Natural killer cell (primary cell): Measurements from ENCODE around the gene NUP54. TPM values are rescaled to one million over a fixed set of nuclear protein-coding genes. Genes with fewer than 3 reads are reported as not detected.

ENCODE experiments used
- ATAC-seq, 3 donors: fragments of 150-1000 bp in 2 of 3; fragments of 200-7000 bp in 1 of 3; cut with Tn5 transposase; 1 replicate in 1 of 3; 2 replicates in 2 of 3; pipeline ENCODE4 v1.10.0; 2021; ENCODE audit warnings: mild to moderate bottlenecking in 2 of 3, moderate library complexity in 2 of 3
- DNase-seq, 2 donors: peaks; one replicate each; pipeline versions ENCODE4 v3.0.0 to v3.0.0-alpha.2; 2013 to 2021; ENCODE audit warnings: mixed read lengths in 1 of 2
- H3K27ac ChIP-seq: one replicate; pipeline ENCODE4 v1.5.1; 2013; ENCODE audit warnings: mild to moderate bottlenecking, low read length
- H3K27me3 ChIP-seq: one replicate; pipeline ENCODE4 v1.6.1; 2013; ENCODE audit warnings: low read length; ENCODE audit not compliant: control insufficient read depth, insufficient read depth
- H3K36me3 ChIP-seq: one replicate; pipeline ENCODE4 v1.6.1; 2013; ENCODE audit warnings: low read length; ENCODE audit not compliant: control insufficient read depth, insufficient read depth
- H3K4me1 ChIP-seq: one replicate; pipeline ENCODE4 v1.6.1; 2013; ENCODE audit warnings: low read length; ENCODE audit not compliant: control insufficient read depth, insufficient read depth
- H3K4me3 ChIP-seq: one replicate; pipeline ENCODE4 v1.5.1; 2013; ENCODE audit warnings: low read length
- H3K9me3 ChIP-seq: one replicate; pipeline ENCODE4 v1.6.1; 2013; ENCODE audit warnings: low read length; ENCODE audit not compliant: control insufficient read depth, insufficient read depth
- H3K27ac Mint-ChIP-seq, 2 donors: one replicate each; pipeline ENCODE4 v1.8.0; 2022; ENCODE audit warnings: mild to moderate bottlenecking in 2 of 2, mixed read lengths in 2 of 2, moderate library complexity in 1 of 2
- H3K27me3 Mint-ChIP-seq, 2 donors: one replicate each; pipeline ENCODE4 v1.8.0; 2022; ENCODE audit warnings: low read depth in 2 of 2, mixed read lengths in 2 of 2
- H3K36me3 Mint-ChIP-seq: one replicate; pipeline ENCODE4 v1.8.0; 2022; ENCODE audit warnings: mixed read lengths
- H3K4me1 Mint-ChIP-seq, 2 donors: one replicate each; pipeline ENCODE4 v1.8.0; 2022; ENCODE audit warnings: mixed read lengths in 2 of 2
- H3K4me3 Mint-ChIP-seq: one replicate; pipeline ENCODE4 v1.8.0; 2022; ENCODE audit warnings: mild to moderate bottlenecking, moderate library complexity, mixed read lengths
- H3K9me3 Mint-ChIP-seq, 2 donors: one replicate each; pipeline ENCODE4 v1.8.0; 2022; ENCODE audit warnings: mixed read lengths in 2 of 2
- CTCF ChIP-seq: fragments of 200-600 bp; IDR thresholded peaks from one replicate; pipeline ENCODE4 v1.8.0; 2022; ENCODE audit warnings: antibody characterized with exemption
- WGBS: methylation state at CpG from one replicate; pipeline ENCODE4 v1.1.7; 2013; ENCODE audit warnings: missing lambda C conversion rate; ENCODE audit not compliant: insufficient coverage; 5-methylcytosine and 5-hydroxymethylcytosine counted together
- intact Hi-C: fragments of 100-400 bp; cut with micrococcal nuclease; formaldehyde crosslinking; loops from one replicate; pipeline ENCODE4 v1.14.2; 2022
- total RNA-seq, 4 donors: library from RNA; stranded (reverse); fragments of 120-200 nt in 1 of 4; gene quantifications; one replicate each; pipeline versions ENCODE4 v1.2.3 to v1.2.4, GENCODE V29; 2013 to 2022

The NUP54 gene
- total RNA-seq, 3 donors from 2014 or later (not counting 1 experiment from before 2014, with no cell fraction given), result 102 to 114 (median 108) TPM

GRCh38 chr4:76083386-76083988 lies 64.7 kb downstream of the NUP54 start:
- Mint-ChIP-seq H3K27ac (no peak overlapping the region), H3K4me3 (no peak overlapping the region), H3K4me1 (no peaks in the 10 kb centered on the region), H3K27me3 (peaks cover 9 to 15% of the 10 kb centered on the region in 2 donors), H3K36me3 (no peaks in the 10 kb centered on the region), H3K9me3 (no peaks in the 10 kb centered on the region)
- WGBS, result 94% methylated on average over 2 of the region's 3 CpGs
- H3K27me3 ChIP-seq, result no peaks in the 10 kb centered on the region
- H3K36me3 ChIP-seq, result no peaks in the 10 kb centered on the region
- H3K9me3 ChIP-seq, result no peaks in the 10 kb centered on the region
- H3K4me1 ChIP-seq, result no peaks in the 10 kb centered on the region
- DNase-seq (no peak), ATAC-seq (no peak)
- no peak for TF ChIP-seq CTCF
- no peak overlapping the region for H3K27ac ChIP-seq
- intact Hi-C loops, result no loop called here
- no peak overlapping the region for H3K4me3 ChIP-seq

- H3K27ac Mint-ChIP-seq, result no peak overlapping the region
- intact Hi-C loops, result no loop called here
- no peaks in the 10 kb centered on the region for H3K9me3 Mint-ChIP-seq
- H3K9me3 ChIP-seq, result no peaks in the 10 kb centered on the region
- no peak overlapping the region for H3K4me3 ChIP-seq
- no peak for DNase-seq
- no peaks in the 10 kb centered on the region for H3K4me1 ChIP-seq
- no peaks in the 10 kb centered on the region for H3K36me3 Mint-ChIP-seq
- ATAC-seq, result no peak
- no peaks in the 10 kb centered on the region for H3K4me1 Mint-ChIP-seq
- H3K27ac ChIP-seq, result no peak overlapping the region
- no peaks in the 10 kb centered on the region for H3K27me3 ChIP-seq
- 92% methylated on average over 3 of the region's 4 CpGs for WGBS
- no peak overlapping the region for H3K4me3 Mint-ChIP-seq
- H3K36me3 ChIP-seq, result no peaks in the 10 kb centered on the region
- no peak for TF ChIP-seq CTCF
- H3K27me3 Mint-ChIP-seq, result peaks cover 9 to 11% of the 10 kb centered on the region in 2 donors
Measured at GRCh38 chr4:76078033-76078613, 70.1 kb downstream of the NUP54 start.

- no peak overlapping the region for H3K27ac Mint-ChIP-seq
- WGBS, result 92% methylated on average over 1 of the region's 4 CpGs
Measured at GRCh38 chr4:76074993-76075600, 73.1 kb downstream of the NUP54 start.

More at GRCh38 chr4:76074993-76075600, 73.1 kb downstream of the NUP54 start:
- H3K27me3 ChIP-seq, result no peaks in the 10 kb centered on the region
- no peak for ATAC-seq
- no peak overlapping the region for H3K4me3 Mint-ChIP-seq
- H3K4me1 Mint-ChIP-seq, result no peaks in the 10 kb centered on the region
- peaks cover 9 to 11% of the 10 kb centered on the region in 2 donors for H3K27me3 Mint-ChIP-seq
- no peak for DNase-seq
- intact Hi-C loops, result no loop called here
- no peaks in the 10 kb centered on the region for H3K36me3 ChIP-seq
- no peak for TF ChIP-seq CTCF
- H3K4me3 ChIP-seq, result no peak overlapping the region
- H3K27ac ChIP-seq, result no peak overlapping the region
- no peaks in the 10 kb centered on the region for H3K4me1 ChIP-seq
- no peaks in the 10 kb centered on the region for H3K9me3 ChIP-seq
- H3K36me3 Mint-ChIP-seq, result no peaks in the 10 kb centered on the region
- no peaks in the 10 kb centered on the region for H3K9me3 Mint-ChIP-seq
